Measurements from ENCODE around the gene ROGDI.

The ROGDI gene

DNA sequence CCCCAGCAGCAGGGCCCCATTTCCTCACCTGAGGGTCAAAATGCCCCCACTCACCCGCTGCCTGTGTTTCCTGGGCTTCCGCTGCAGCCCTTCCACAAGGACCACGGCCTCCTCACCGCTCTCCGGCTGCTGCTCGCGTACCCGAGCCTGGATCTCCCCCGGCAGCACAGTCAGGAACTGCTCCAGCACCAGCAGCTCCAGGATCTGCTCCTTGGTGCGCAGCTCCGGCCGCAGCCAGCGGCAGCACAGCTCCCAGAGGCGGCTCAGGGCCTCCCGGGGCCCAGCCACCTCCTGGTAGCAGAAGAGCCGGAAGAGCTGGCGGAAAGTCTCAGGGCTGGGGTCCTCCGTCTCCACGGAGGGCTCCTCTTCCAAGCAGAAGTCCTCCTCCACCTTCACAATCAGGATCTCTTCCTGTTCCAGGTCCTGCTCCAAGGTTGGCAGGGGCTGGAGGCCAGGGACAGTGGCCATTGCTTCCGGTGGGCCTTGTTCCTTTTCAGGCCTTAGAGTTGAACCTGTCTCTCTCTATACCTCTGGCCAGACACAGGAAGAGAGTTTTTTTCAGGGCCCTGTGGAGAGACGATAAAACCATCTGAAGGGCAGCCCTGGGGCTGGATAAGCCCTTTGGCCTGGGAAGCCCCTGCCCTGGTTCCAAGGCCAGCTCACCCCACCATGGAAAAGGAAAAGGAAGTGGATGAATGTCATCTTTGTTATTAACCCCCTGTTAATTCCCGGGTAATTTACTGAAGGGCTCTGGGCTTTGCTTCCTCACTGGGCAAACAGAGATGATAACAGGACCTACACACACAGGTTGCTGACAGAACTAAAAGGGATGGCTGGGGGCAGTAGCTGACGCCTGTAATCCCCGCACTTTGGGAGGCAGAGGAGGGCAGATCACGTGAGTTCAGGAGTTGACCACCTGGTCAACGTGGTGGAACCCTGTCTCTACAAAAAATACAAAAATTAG is 36.6 kb downstream of the ROGDI start:
- no peak for DNase-seq

DNA sequence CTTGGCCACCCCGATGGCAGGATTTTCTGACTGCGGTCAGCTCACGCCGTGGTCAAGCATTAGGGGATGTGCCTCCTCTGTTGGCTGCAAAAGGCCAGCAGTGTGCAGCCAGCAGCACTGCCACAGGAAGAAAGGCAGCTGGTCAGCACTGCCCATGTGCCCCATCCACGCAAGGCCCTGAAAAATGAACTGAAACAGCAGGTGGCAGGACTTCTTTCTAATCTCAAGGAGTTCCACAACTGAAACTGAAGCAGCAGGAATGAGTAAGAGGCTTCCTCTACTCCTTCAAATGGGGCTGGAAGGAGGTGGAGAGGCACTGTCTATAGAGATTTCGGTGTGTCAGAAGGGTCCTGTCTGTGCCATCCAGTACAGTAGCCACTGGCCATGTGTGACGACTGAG is 38.6 kb downstream of the ROGDI start:
- DNase-seq: no peak

DNA sequence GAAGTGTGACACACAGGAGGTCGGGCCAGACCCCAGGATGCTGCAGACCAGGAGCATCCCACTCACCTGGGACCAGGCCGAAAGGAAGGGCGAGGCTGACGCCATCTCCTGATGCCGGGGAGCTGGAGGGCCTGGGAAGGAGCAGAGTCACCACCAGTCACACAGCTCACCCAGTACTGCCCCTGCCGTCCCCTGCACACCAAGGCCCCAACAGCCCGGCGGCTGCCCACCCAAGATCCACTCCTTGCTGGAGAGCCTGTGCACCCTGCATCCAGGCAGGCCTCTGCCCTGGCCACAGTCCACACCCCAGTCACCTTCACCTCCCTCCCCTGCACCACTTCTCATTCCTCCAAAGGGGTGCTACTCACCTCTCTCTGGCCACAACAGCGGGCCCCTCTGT is 40.2 kb downstream of the ROGDI start:
- no peak for DNase-seq

DNA sequence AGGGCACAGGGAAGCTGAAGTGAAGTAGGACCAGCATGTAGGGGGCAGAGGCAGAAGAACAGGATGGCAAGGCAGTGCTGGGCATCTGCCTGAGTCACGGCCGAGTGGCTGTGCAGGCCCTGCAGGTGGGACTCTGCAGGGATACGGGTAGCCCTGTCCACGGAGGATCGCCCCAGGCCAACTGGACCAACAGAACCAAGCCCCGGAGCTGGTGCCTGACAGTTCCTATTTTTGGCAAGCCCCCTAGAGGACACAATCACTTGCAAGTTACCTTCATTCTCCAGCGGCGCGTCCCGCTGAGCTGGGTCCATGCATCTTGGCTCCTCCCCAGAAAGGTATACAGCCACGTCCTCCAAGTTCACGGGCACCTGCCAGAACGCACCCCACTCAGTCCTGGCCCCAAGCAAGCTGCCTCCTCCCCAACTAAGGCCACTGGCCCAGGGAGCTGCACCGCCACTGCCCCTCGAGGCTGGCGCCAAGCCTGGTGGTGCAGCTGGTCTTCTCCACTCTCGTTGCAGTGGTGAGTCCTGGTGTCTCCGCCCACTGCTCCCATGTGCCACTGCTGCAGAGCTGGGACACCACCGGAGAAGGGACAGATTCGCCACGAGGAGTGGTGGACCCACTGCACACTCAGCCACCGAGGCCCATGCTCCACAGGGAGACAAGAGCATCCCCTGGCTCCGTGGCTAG is 42.1 kb downstream of the ROGDI start:
- DNase-seq: no peak

DNA sequence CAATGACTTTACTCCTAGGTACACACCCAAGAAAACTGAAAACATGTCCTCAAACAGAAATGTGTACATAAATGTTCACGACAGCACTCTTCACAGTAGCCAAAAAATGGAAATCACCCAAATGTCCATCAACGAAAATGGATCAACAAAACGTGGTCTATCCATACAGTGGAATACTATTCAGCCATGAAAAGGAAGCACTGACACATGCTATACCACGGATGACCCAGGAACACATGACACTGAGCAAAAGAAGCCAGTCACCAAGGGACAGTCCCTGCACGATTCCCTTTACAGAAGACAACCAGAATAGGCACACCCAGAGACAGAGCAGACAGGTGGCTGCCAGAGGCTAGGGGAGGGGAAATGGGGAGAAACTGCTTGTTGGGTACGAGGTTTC is 46.7 kb downstream of the ROGDI start:
- no peak for DNase-seq

DNA sequence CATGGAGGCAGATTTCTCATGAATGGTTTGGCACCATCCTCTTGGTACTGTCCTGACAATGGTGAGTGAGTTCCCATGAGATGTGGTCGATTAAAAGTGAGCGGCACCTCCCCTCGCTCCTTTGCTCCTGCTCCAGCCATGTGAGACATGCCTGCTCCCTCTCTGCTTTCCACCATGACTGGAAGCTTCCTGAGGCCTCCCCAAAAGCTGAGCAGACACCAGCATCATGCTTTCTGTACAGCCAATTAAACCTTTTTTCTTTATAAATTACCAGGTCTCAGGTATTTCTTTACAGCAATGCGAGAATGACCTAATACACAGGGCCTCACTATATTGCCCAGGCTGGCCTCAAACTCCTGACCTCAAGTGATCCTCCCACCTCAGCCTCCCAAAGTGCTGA is 47.6 kb downstream of the ROGDI start:
- DNase-seq: no peak

DNA sequence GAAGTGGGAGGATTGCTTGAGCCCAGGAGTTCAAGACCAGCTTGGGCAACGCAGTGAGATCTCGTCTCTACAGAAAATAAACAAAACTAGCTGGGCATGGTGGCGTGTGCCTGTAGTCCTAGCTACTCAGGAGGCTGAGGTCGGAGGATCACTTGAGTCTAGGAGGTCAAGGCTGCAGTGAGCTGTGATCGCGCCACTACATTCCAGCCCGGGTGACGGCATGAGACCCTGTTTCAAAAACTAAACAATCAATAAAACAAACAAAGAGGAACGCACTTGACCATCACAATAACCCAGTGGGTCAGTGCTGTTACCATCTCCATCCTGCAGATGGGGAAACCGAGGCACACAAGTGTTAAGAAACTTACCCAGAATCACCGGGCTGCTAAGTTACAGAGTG is 49.2 kb downstream of the ROGDI start:
- no peak for DNase-seq

DNA sequence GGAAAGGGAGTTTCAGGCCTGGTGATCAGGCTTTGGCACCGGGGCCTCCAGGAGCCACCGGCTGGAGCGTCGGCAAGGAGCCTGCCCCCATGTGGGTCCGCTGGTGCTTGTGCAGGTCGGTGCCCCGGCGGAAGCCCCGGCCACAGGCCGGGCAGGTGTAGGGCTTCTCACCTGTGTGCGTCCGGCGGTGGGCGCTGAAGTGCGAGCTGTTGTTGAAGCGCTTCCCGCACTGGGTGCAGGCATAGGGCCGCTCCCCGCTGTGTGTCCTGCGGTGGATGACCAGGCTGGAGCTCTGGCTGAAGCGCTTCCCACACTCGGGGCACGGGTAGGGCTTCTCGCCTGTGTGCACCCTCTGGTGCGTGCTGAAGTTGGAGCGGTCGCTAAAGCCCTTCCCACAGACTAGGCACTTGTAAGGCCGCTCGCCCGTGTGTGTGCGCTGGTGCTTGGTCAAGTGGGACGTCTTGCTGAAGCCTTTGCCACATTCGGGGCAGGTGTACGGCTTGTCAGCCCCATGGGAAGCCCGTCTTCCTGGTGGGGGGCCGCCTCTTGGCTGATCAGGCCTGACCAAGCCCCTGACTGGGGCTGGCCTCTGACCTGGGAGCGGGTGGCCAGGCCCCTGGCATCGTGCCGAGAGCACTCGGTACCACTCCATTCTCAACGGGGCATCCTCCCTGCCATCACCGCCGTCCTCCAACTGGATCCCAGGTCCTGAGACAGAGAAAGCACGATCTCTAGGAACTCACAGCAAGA is 49.9 kb downstream of the ROGDI start:
- no peak for DNase-seq

DNA sequence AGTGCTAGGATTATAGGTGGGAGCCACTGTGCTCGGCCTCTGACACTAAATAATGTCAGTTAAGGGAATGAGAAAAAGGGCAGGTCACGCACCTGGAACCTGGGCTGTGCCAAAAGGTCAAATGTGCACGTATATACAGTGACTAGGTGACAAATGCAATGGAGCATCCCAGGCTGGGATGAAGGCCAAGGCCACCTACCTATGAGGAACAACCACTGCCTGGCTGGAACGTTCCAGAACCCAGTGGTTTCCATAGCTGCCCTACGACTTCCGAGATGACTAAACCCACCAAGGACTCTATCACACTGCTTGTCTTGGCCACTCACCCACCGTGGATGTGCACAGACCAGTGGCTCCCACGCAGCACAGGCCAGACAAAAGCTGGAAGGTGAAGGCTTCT is 51.5 kb downstream of the ROGDI start:
- no peak for DNase-seq

DNA sequence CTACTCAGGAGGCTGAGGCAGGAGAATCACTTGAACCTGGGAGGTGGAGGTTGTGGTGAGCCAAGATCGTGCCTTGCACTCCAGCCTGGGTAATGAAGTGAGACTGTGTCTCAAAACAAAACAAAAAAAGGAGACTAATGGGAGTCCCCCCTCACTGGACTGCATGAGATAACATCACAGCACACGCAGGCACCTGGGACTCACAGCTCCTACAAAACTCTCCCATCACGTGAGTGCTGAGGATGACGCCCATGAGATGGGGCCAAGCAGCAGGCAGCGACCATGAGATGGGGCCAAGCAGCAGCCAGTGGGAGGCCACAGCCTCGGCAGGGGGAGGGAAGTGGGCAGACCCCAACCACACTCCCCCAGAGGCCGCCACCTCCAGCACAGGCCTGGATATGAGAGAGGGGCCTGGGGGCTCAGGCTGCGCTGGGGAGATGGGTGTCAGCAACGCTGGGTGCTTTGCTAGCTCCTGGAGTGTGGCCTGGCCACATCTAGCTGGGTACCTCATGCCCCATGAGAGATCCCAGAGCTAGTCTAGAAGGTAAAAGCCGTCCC is 52.7 kb downstream of the ROGDI start:
- DNase-seq: no peak

DNA sequence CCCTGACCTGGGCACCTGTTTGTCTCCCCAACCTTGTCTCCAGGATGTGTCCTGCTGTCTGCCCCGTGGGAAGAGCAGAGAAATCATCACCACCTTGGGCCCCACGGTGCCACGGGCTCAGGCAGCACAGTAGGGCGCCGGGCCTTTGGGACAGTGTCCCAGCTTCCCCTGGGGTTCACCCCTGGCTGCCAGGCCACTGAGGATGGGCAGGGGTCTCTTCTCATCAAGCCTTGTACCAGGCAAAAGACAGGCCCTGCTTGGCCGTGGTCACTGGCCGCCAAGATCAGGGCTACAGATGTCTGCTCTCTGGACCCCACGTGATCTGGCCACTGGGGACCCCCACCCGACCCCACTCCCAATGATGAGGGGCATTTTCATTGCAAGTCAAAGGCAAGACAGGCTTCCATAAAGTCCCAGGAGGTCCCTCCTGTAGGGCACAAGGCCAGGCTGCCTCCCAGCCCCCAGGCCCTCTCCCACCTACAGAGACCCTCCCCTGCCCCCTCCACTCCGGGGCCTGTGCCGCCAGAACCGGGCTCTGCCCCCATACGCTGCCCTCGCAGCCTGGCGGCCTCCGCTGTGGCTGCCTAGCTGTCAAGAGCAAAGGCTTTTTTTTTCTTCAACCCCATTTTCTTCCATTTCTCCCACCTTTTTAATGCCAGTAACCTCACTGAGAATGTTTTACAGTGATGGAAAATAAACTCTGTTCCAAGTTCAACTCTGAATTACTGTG is 53.6 kb downstream of the ROGDI start:
- no peak for DNase-seq

DNA sequence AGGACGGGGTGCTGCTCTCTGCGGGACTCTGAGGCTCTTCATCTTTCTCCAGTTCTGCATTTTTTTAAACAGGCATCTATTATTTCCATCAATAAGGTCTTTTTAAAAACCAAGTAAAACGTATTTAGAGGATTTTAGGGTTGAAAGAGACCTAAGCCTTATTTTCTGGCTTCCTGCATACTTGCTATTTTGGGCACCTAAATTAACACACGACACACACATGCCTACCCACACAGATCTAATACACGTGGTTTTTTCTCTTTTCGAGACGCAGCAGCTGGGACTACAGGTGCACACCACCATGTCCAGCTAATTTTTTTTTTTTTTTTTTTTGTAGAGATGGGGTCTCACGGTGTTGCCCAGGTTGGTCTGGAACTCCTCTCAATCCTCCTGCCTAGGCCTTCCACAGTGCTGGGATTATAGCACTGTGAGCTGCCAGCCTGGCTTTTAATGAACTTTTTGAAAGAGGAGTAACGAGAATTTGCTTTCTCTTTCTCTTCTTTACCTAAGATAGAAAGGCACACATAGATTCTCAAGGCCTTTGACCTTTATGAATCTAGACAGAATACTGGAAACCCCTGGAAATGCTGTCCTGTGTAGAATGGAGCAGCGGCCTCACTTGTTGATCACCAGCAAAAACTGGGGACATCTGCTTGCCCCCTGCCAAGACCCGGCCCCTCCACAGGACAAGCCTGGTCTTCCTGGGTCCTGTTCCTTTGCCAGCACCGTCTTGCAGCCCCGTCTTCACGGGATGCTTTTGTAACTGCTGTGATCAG is 54.3 kb downstream of the ROGDI start:
- no peak for DNase-seq

DNA sequence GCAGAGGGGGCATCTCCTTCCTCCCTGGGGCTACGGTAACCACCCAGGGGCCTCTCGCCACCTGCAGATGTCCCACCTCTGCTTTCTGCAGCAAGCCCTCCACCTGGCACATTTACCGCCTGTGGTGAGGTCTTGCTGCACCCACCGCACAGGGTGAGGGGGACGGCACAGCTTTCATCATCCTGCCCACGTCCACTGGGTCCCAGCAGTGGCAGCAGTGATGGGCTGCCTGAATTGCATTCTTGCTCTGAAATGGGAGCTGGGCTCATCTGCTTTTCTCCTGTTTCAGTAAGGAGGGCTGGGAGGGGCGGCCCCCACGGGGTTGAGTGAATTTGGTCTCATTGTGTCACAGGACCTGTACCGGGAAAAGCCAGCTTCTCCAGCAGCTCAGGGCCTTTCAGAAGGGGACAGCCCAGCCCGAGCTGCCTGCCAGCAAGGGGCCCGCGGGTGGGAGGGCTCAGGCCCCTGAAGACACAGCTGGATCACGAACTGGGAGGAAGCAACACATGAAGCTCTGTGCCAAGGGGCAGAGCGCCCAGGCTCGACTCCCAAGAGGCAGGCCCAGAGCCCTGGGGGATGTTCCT is 55.4 kb downstream of the ROGDI start:
- DNase-seq: no peak
